Activated naive CD8-positive, alpha-beta T cell treated with anti-CD3 and anti-CD28 coated beads, Interleukin-2, amount 10 ng/mL, durations not matched to agents 7 days and 5 days (primary cell): ENCODE measurements around the gene AMBRA1. TPM values are rescaled to one million over a fixed set of nuclear protein-coding genes. Genes with fewer than 3 reads are reported as not detected.
"Not testable (repeated sequence)": the region's sequence is repeated elsewhere in the genome, so short reads cannot be mapped to it uniquely, and the experiment has no call there.

Source experiments
- ATAC-seq: fragments of 150-1000 bp; cut with Tn5 transposase; one replicate; pipeline ENCODE4 v1.10.0; 2021; ENCODE audit warnings: low read depth, moderate library complexity
- POLR2A ChIA-PET: fragments of 350-600 bp; sonication (Branson Sonifier 250); formaldehyde crosslinking; loops from one replicate; lab custom pipeline; 2021; ENCODE audit warnings: antibody characterized with exemption; lab: Charles Lee
- DNase-seq: peaks from one replicate; pipeline ENCODE4 v3.0.0; 2021
- H3K27ac Mint-ChIP-seq: one replicate; pipeline ENCODE4 v1.8.0; 2022; ENCODE audit warnings: mild to moderate bottlenecking, mixed read lengths
- H3K27me3 Mint-ChIP-seq: one replicate; pipeline ENCODE4 v1.8.0; 2022; ENCODE audit warnings: mild to moderate bottlenecking, moderate library complexity, mixed read lengths
- H3K36me3 Mint-ChIP-seq: one replicate; pipeline ENCODE4 v1.8.0; 2021; ENCODE audit warnings: mild to moderate bottlenecking, mixed read lengths
- H3K4me1 Mint-ChIP-seq: one replicate; pipeline ENCODE4 v1.8.0; 2021; ENCODE audit warnings: mixed read lengths
- H3K4me3 Mint-ChIP-seq: one replicate; pipeline ENCODE4 v1.8.0; 2022; ENCODE audit warnings: mild to moderate bottlenecking, moderate library complexity, mixed read lengths
- H3K9me3 Mint-ChIP-seq: one replicate; pipeline ENCODE4 v1.8.0; 2021; ENCODE audit warnings: mixed read lengths
- total RNA-seq, 2 experiments: library from RNA; stranded (reverse); gene quantifications; one replicate each; pipeline ENCODE4 v1.2.3, GENCODE V29; 2021

AMBRA1 gene
- total RNA-seq, 2 experiments from 2014 or later = 39.1 to 40.5 TPM

- ATAC-seq (no peak), DNase-seq (no peak)
- H3K27ac Mint-ChIP-seq = no peak overlapping the region
- no peaks in the 10 kb centered on the region for H3K9me3 Mint-ChIP-seq
- H3K4me3 Mint-ChIP-seq = no peak overlapping the region
- POLR2A ChIA-PET = no interaction called here
- no peaks in the 10 kb centered on the region for H3K27me3 Mint-ChIP-seq
- peaks cover 2% of the 10 kb centered on the region for H3K36me3 Mint-ChIP-seq
- peaks cover 5% of the 10 kb centered on the region for H3K4me1 Mint-ChIP-seq
These were observed 72.7 kb downstream of the AMBRA1 start for GRCh38 chr11:46520971-46521745.

- Mint-ChIP-seq H3K4me1 (peaks cover 5% of the 10 kb centered on the region), H3K27ac (no peak overlapping the region), H3K4me3 (no peak overlapping the region), H3K9me3 (no peaks in the 10 kb centered on the region), H3K36me3 (peaks cover 2% of the 10 kb centered on the region), H3K27me3 (no peaks in the 10 kb centered on the region)
- no peak for ATAC-seq
- POLR2A ChIA-PET = no interaction called here
- no peak for DNase-seq
These were observed 74.5 kb downstream of the AMBRA1 start for GRCh38 chr11:46519351-46519750.

- H3K27me3 Mint-ChIP-seq, POLR2A ChIA-PET, H3K4me1 Mint-ChIP-seq, H3K9me3 Mint-ChIP-seq, H3K4me3 Mint-ChIP-seq, ATAC-seq, H3K27ac Mint-ChIP-seq, H3K36me3 Mint-ChIP-seq, DNase-seq: not testable (repeated sequence)
These were observed 74.9 kb downstream of the AMBRA1 start for GRCh38 chr11:46518928-46519327.

- Mint-ChIP-seq H3K27me3 (no peaks in the 10 kb centered on the region), H3K4me3 (no peak overlapping the region), H3K4me1 (no peaks in the 10 kb centered on the region), H3K27ac (no peak overlapping the region), H3K9me3 (no peaks in the 10 kb centered on the region), H3K36me3 (no peaks in the 10 kb centered on the region)
- ATAC-seq (no peak), DNase-seq (no peak)
- POLR2A ChIA-PET = no interaction called here
These were observed 79.5 kb downstream of the AMBRA1 start for GRCh38 chr11:46514370-46514769.

- POLR2A ChIA-PET = no interaction called here
- ATAC-seq (no peak), DNase-seq (no peak)
- Mint-ChIP-seq H3K27me3 (no peaks in the 10 kb centered on the region), H3K4me1 (no peaks in the 10 kb centered on the region), H3K36me3 (no peaks in the 10 kb centered on the region), H3K4me3 (no peak overlapping the region), H3K9me3 (no peaks in the 10 kb centered on the region), H3K27ac (no peak overlapping the region)
These were observed 79.9 kb downstream of the AMBRA1 start for GRCh38 chr11:46513934-46514342.

GRCh38 chr11:46512261-46512881 is 81.5 kb downstream of the AMBRA1 start:
- Mint-ChIP-seq H3K9me3 (no peaks in the 10 kb centered on the region), H3K4me1 (no peaks in the 10 kb centered on the region), H3K27me3 (no peaks in the 10 kb centered on the region), H3K36me3 (peaks cover 4% of the 10 kb centered on the region), H3K4me3 (no peak overlapping the region), H3K27ac (no peak overlapping the region)
- POLR2A ChIA-PET = no interaction called here
- no peak for DNase-seq
- ATAC-seq = no peak

GRCh38 chr11:46511342-46511741 is 82.5 kb downstream of the AMBRA1 start:
- DNase-seq (no peak), ATAC-seq (no peak)
- POLR2A ChIA-PET = no interaction called here
- Mint-ChIP-seq H3K27ac (no peak overlapping the region), H3K27me3 (no peaks in the 10 kb centered on the region), H3K36me3 (peaks cover 6% of the 10 kb centered on the region), H3K4me3 (no peak overlapping the region), H3K9me3 (no peaks in the 10 kb centered on the region), H3K4me1 (no peaks in the 10 kb centered on the region)

- Mint-ChIP-seq H3K9me3 (no peaks in the 10 kb centered on the region), H3K4me3 (no peak overlapping the region), H3K27ac (no peak overlapping the region), H3K36me3 (peaks cover 10% of the 10 kb centered on the region), H3K27me3 (no peaks in the 10 kb centered on the region), H3K4me1 (peaks cover 2% of the 10 kb centered on the region)
- DNase-seq (no peak), ATAC-seq (no peak)
- POLR2A ChIA-PET = no interaction called here
These were observed 85.5 kb downstream of the AMBRA1 start for GRCh38 chr11:46508360-46508759.

GRCh38 chr11:46506483-46506791 is 87.4 kb downstream of the AMBRA1 start:
- Mint-ChIP-seq H3K36me3 (peaks cover 13% of the 10 kb centered on the region), H3K27me3 (no peaks in the 10 kb centered on the region), H3K27ac (no peak overlapping the region), H3K4me3 (no peak overlapping the region), H3K9me3 (no peaks in the 10 kb centered on the region), H3K4me1 (peaks cover 2% of the 10 kb centered on the region)
- POLR2A ChIA-PET = interaction anchor here (0.7 to 1.1 kb wide), 2 partner anchors 18 to 44 kb away, joined by 3 to 7 read pairs; no protein-coding TSS in a partner anchor
- DNase-seq (no peak), ATAC-seq (no peak)

- H3K27ac Mint-ChIP-seq = no peak overlapping the region
- DNase-seq = no peak
- H3K4me3 Mint-ChIP-seq = no peak overlapping the region
- no peaks in the 10 kb centered on the region for H3K9me3 Mint-ChIP-seq
- POLR2A ChIA-PET = interaction anchor here (0.7 to 1.1 kb wide), 2 partner anchors 18 to 44 kb away, joined by 3 to 7 read pairs; no protein-coding TSS in a partner anchor
- H3K27me3 Mint-ChIP-seq = no peaks in the 10 kb centered on the region
- ATAC-seq = no peak
- peaks cover 13% of the 10 kb centered on the region for H3K36me3 Mint-ChIP-seq
- peaks cover 2% of the 10 kb centered on the region for H3K4me1 Mint-ChIP-seq
These were observed 87.9 kb downstream of the AMBRA1 start for GRCh38 chr11:46505741-46506482.

GRCh38 chr11:46504817-46505613 is 88.8 kb downstream of the AMBRA1 start:
- Mint-ChIP-seq H3K9me3 (no peaks in the 10 kb centered on the region), H3K27me3 (no peaks in the 10 kb centered on the region), H3K36me3 (peaks cover 13% of the 10 kb centered on the region), H3K4me3 (no peak overlapping the region), H3K27ac (peak overlapping the region; percentile 22), H3K4me1 (peaks cover 2% of the 10 kb centered on the region)
- POLR2A ChIA-PET = no interaction called here
- DNase-seq (no peak), ATAC-seq (no peak)

GRCh38 chr11:46499821-46500220 is 94.0 kb downstream of the AMBRA1 start:
- Mint-ChIP-seq H3K4me3 (no peak overlapping the region), H3K36me3 (peaks cover 8% of the 10 kb centered on the region), H3K27me3 (no peaks in the 10 kb centered on the region), H3K4me1 (no peaks in the 10 kb centered on the region), H3K27ac (no peak overlapping the region), H3K9me3 (no peaks in the 10 kb centered on the region)
- POLR2A ChIA-PET = no interaction called here
- ATAC-seq = no peak
- DNase-seq = no peak

- peaks cover 7% of the 10 kb centered on the region for H3K36me3 Mint-ChIP-seq
- H3K27me3 Mint-ChIP-seq = no peaks in the 10 kb centered on the region
- H3K9me3 Mint-ChIP-seq = no peaks in the 10 kb centered on the region
- ATAC-seq (no peak), DNase-seq (no peak)
- H3K4me1 Mint-ChIP-seq = no peaks in the 10 kb centered on the region
- POLR2A ChIA-PET = no interaction called here
- H3K4me3 Mint-ChIP-seq = no peak overlapping the region
- H3K27ac Mint-ChIP-seq = no peak overlapping the region
These were observed 94.9 kb downstream of the AMBRA1 start for GRCh38 chr11:46498968-46499367.
